Endodermal cell (in vitro differentiated cells): ENCODE results near the gene ASTN2. TPM values are rescaled to one million over a fixed set of nuclear protein-coding genes. Genes with fewer than 3 reads are reported as not detected.

Experiments used
- DNase-seq: peaks from one replicate; pipeline ENCODE4 v3.0.0-alpha.2; 2017
- H3K27ac ChIP-seq: 2 replicates; pipeline ENCODE4 v1.5.1; 2013; ENCODE audit warnings: mild to moderate bottlenecking, low read depth, low read length, moderate library complexity
- H3K27me3 ChIP-seq: 2 replicates; pipeline ENCODE4 v1.6.1; 2013; ENCODE audit warnings: mild to moderate bottlenecking, low read length, moderate library complexity; ENCODE audit not compliant: insufficient read depth, control insufficient read depth, poor library complexity, severe bottlenecking
- H3K36me3 ChIP-seq: 2 replicates; pipeline ENCODE4 v1.7.0; 2013; ENCODE audit warnings: mild to moderate bottlenecking, low read length, moderate library complexity; ENCODE audit not compliant: control insufficient read depth, insufficient read depth
- H3K4me1 ChIP-seq: one replicate; pipeline ENCODE4 v1.7.0; 2013; ENCODE audit warnings: low read length; ENCODE audit not compliant: control insufficient read depth, insufficient read depth
- H3K4me3 ChIP-seq: 2 replicates; pipeline ENCODE4 v1.5.1; 2013; ENCODE audit warnings: mild to moderate bottlenecking, low read length, moderate library complexity
- H3K9ac ChIP-seq: 2 replicates; pipeline ENCODE4 v1.6.1; 2013; ENCODE audit warnings: mild to moderate bottlenecking, low read length, moderate library complexity; ENCODE audit not compliant: poor library complexity, severe bottlenecking; ENCODE audit errors: extremely low read depth
- H3K9me3 ChIP-seq: 2 replicates; pipeline ENCODE4 v1.6.1; 2013; ENCODE audit warnings: mild to moderate bottlenecking, low read length, moderate library complexity; ENCODE audit not compliant: control insufficient read depth
- H3K27ac Mint-ChIP-seq: 2 replicates; pipeline ENCODE4 v1.8.0; 2020; ENCODE audit warnings: mixed read lengths
- H3K27me3 Mint-ChIP-seq: 2 replicates; pipeline ENCODE4 v1.8.0; 2021; ENCODE audit warnings: mild to moderate bottlenecking, mixed read lengths; ENCODE audit not compliant: insufficient read depth
- H3K36me3 Mint-ChIP-seq: 2 replicates; pipeline ENCODE4 v1.8.0; 2020; ENCODE audit warnings: low read depth, mixed read lengths
- H3K4me1 Mint-ChIP-seq: 2 replicates; pipeline ENCODE4 v1.8.0; 2020; ENCODE audit warnings: mixed read lengths
- H3K4me3 Mint-ChIP-seq: 2 replicates; pipeline ENCODE4 v1.8.0; 2020; ENCODE audit warnings: mild to moderate bottlenecking, moderate library complexity, mixed read lengths
- H3K9me3 Mint-ChIP-seq: 2 replicates; pipeline ENCODE4 v1.8.0; 2020; ENCODE audit warnings: mild to moderate bottlenecking, mixed read lengths
- WGBS, 2 experiments: methylation state at CpG; one replicate each; pipeline versions ENCODE4 v1.1.5 to v1.1.7; 2013; ENCODE audit warnings: missing lambda C conversion rate in 2 of 2, mixed read lengths in 1 of 2; ENCODE audit not compliant: insufficient coverage in 1 of 2, insufficient read length in 1 of 2; 5-methylcytosine and 5-hydroxymethylcytosine counted together
- total RNA-seq, 2 donors: library from RNA; stranded (reverse); fragmentation: NEBNext Ultra II Directional in 1 of 2; extraction: Animal tissue kit (Norgen Biotek cat#: 25700) in 1 of 2; gene quantifications; 2 replicates in 1 of 2; 3 replicates in 1 of 2; pipeline ENCODE4 v1.2.1, GENCODE V29; 2021
- TF ChIP-seq, protein P1 (sequence below): fragments of 200-600 bp; sonication (generic); conservative IDR thresholded peaks from 2 replicates; pipeline ENCODE4 v1.5.0; 2021; ENCODE audit warnings: antibody characterized with exemption, mild to moderate bottlenecking

Gene ASTN2
- total RNA-seq, 2 donors from 2014 or later, result 8.9 to 10.4 TPM

DNA sequence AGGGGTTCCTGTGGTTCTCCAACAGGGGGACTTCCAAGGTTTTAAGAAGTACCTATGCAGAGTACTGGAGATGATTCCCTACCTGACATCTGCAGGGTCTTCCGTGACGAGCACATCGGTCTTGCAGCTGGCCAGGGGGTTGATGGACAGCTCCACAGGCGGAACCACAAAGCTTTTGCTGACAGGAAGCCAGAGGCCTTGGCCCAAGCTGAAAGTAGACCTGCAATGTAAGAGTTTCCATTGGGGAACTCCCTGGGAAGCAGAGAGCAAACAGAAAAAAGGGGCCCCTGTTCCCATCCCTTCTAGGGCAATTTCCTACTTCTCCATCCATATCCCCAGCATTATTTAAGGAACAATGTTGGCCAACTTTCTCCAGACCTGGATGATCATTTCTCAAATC lies 439.7 kb downstream of the ASTN2 start:
- WGBS, 2 experiments, result 88 to 94% methylated on average over 3 to 4 of the region's 4 CpGs
- no peaks in the 10 kb centered on the region for H3K27me3 ChIP-seq
- TF ChIP-seq, protein P1, sequence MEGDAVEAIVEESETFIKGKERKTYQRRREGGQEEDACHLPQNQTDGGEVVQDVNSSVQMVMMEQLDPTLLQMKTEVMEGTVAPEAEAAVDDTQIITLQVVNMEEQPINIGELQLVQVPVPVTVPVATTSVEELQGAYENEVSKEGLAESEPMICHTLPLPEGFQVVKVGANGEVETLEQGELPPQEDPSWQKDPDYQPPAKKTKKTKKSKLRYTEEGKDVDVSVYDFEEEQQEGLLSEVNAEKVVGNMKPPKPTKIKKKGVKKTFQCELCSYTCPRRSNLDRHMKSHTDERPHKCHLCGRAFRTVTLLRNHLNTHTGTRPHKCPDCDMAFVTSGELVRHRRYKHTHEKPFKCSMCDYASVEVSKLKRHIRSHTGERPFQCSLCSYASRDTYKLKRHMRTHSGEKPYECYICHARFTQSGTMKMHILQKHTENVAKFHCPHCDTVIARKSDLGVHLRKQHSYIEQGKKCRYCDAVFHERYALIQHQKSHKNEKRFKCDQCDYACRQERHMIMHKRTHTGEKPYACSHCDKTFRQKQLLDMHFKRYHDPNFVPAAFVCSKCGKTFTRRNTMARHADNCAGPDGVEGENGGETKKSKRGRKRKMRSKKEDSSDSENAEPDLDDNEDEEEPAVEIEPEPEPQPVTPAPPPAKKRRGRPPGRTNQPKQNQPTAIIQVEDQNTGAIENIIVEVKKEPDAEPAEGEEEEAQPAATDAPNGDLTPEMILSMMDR, result no peak
- Mint-ChIP-seq H3K36me3 (no peaks in the 10 kb centered on the region), H3K27ac (no peak overlapping the region), H3K4me1 (peaks cover 12% of the 10 kb centered on the region), H3K4me3 (no peak overlapping the region), H3K27me3 (no peaks in the 10 kb centered on the region), H3K9me3 (no peaks in the 10 kb centered on the region)
- H3K4me3 ChIP-seq, result no peak overlapping the region
- H3K9me3 ChIP-seq, result no peaks in the 10 kb centered on the region
- H3K4me1 ChIP-seq, result peaks cover 3% of the 10 kb centered on the region
- H3K27ac ChIP-seq, result no peak overlapping the region
- no peak overlapping the region for H3K9ac ChIP-seq
- H3K36me3 ChIP-seq, result no peaks in the 10 kb centered on the region
- no peak for DNase-seq

GRCh38 chr9:116966199-116966598 lies 448.7 kb downstream of the ASTN2 start:
- TF ChIP-seq, protein P1, result no peak
- Mint-ChIP-seq H3K4me3 (no peak overlapping the region), H3K36me3 (no peaks in the 10 kb centered on the region), H3K27me3 (peaks cover 2% of the 10 kb centered on the region), H3K27ac (no peak overlapping the region), H3K4me1 (no peaks in the 10 kb centered on the region), H3K9me3 (no peaks in the 10 kb centered on the region)
- DNase-seq, result no peak
- H3K27ac ChIP-seq, result no peak overlapping the region
- no peak overlapping the region for H3K4me3 ChIP-seq
- no peaks in the 10 kb centered on the region for H3K36me3 ChIP-seq
- no peaks in the 10 kb centered on the region for H3K27me3 ChIP-seq
- no peaks in the 10 kb centered on the region for H3K4me1 ChIP-seq
- H3K9ac ChIP-seq, result no peak overlapping the region
- H3K9me3 ChIP-seq, result no peaks in the 10 kb centered on the region

DNA sequence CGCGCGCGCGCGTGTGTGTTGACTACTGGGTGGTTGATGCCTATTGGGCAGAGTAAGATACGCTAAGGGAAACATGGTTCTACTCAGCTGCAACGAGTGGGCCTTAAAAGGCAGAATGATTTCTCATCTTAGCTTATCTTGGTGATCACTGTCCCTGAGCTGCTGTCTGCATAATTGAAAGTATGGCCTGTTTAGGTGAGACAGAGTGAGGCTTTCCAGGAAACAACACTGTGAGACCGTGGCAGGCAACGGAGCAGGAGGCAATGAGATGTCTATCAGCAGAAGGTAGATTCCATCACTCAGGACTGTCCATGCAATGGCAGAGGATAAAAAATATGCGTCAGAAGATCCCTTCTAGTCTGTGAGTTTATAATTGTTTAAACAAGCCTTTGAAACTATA lies 450.6 kb downstream of the ASTN2 start:
- peaks cover 8% of the 10 kb centered on the region for H3K27me3 Mint-ChIP-seq
- H3K4me1 Mint-ChIP-seq, result peaks cover under 1% of the 10 kb centered on the region
- Histone ChIP-seq H3K27me3 (no peaks in the 10 kb centered on the region), H3K4me1 (no peaks in the 10 kb centered on the region), H3K9ac (no peak overlapping the region), H3K27ac (no peak overlapping the region), H3K4me3 (no peak overlapping the region), H3K36me3 (no peaks in the 10 kb centered on the region), H3K9me3 (no peaks in the 10 kb centered on the region)
- no peak overlapping the region for H3K4me3 Mint-ChIP-seq
- no peaks in the 10 kb centered on the region for H3K9me3 Mint-ChIP-seq
- TF ChIP-seq, protein P1, result no peak
- H3K27ac Mint-ChIP-seq, result no peak overlapping the region
- H3K36me3 Mint-ChIP-seq, result no peaks in the 10 kb centered on the region
- DNase-seq, result no peak
- 92 to 93% methylated on average over 5 to 11 of the region's 11 CpGs for WGBS, 2 experiments
